H1 (cell line): Measurements from ENCODE around the gene SEC23IP. TPM values are rescaled to one million over a fixed set of nuclear protein-coding genes. Genes with fewer than 3 reads are reported as not detected.
A peak's percentile ranks its signal among the peaks of the same experiment; 100 is the strongest.

Source experiments
- CTCF ChIA-PET: fragments of 300-600 bp; sonication (Branson Sonifier 250); formaldehyde crosslinking; loops from one replicate; lab custom pipeline; 2021; ENCODE audit not compliant: partially characterized antibody; lab: Charles Lee
- POLR2A ChIA-PET: fragments of 300-600 bp; sonication (Branson Sonifier 250); formaldehyde crosslinking; loops from one replicate; lab custom pipeline; 2021; ENCODE audit warnings: inconsistent platforms; ENCODE audit not compliant: partially characterized antibody; lab: Charles Lee
- DNase-seq, 2 experiments: peaks; one replicate each; pipeline versions ENCODE4 v3.0.0 to v3.0.0-alpha.2; 2010 to 2022; ENCODE audit warnings: low spot score in 2 of 2, low read depth in 1 of 2, mixed read lengths in 1 of 2
- FAIRE-seq: peaks from 2 replicates; lab custom pipeline; 2011; peaks lifted over from hg19 to GRCh38; lab: Jason Lieb, UNC
- H2AFZ ChIP-seq: 2 replicates; pipeline ENCODE4 v1.8.1; 2012; ENCODE audit warnings: low read length, inconsistent platforms
- H2AK5ac ChIP-seq: 2 replicates; pipeline ENCODE4 v1.6.1; 2013; ENCODE audit warnings: low read depth, low read length
- H2BK120ac ChIP-seq: replicated peaks from 2 replicates; pipeline ENCODE3; 2013; ENCODE audit warnings: low read depth, low read length, inconsistent platforms
- H2BK12ac ChIP-seq: 2 replicates; pipeline ENCODE4 v1.6.1; 2013; ENCODE audit warnings: low read depth, low read length
- H2BK15ac ChIP-seq: 2 replicates; pipeline ENCODE4 v1.6.1; 2013; ENCODE audit warnings: low read length
- H2BK20ac ChIP-seq: 2 replicates; pipeline ENCODE4 v1.6.1; 2013; ENCODE audit warnings: low read length
- H2BK5ac ChIP-seq: 2 replicates; pipeline ENCODE4 v1.6.1; 2013; ENCODE audit warnings: low read depth, low read length
- H3K14ac ChIP-seq: 2 replicates; pipeline ENCODE4 v1.6.1; 2013; ENCODE audit warnings: inconsistent platforms; ENCODE audit not compliant: insufficient read length
- H3K18ac ChIP-seq: 2 replicates; pipeline ENCODE4 v1.6.1; 2013; ENCODE audit warnings: low read length; ENCODE audit errors: extremely low read depth
- H3K23ac ChIP-seq: 2 replicates; pipeline ENCODE4 v1.6.1; 2013; ENCODE audit warnings: inconsistent platforms; ENCODE audit not compliant: insufficient read length
- H3K23me2 ChIP-seq: 2 replicates; pipeline ENCODE4 v1.6.1; 2013; ENCODE audit warnings: low read depth, low read length
- H3K27ac ChIP-seq: 2 replicates; pipeline ENCODE4 v1.6.1; 2011; ENCODE audit warnings: low read depth, low read length, inconsistent platforms
- H3K27me3 ChIP-seq, 4 experiments: replicated peaks in 1 of 4; 1 replicate in 1 of 4; 2 replicates in 3 of 4; pipeline versions ENCODE4 v1.6.1 to v1.8.1; 2011 to 2013; ENCODE audit warnings: low read length in 3 of 4, mild to moderate bottlenecking in 3 of 4, inconsistent platforms in 2 of 4, mixed read lengths in 2 of 4, moderate library complexity in 1 of 4; ENCODE audit not compliant: control insufficient read depth in 3 of 4, insufficient read depth in 3 of 4; ENCODE audit errors: extremely low read depth in 1 of 4
- H3K36me3 ChIP-seq, 4 experiments: 2 replicates each; pipeline versions ENCODE4 v1.6.1 to v1.8.1; 2011 to 2013; ENCODE audit warnings: mild to moderate bottlenecking in 4 of 4, low read length in 3 of 4, moderate library complexity in 2 of 4, control low read depth in 1 of 4, inconsistent platforms in 1 of 4; ENCODE audit not compliant: insufficient read depth in 4 of 4, control insufficient read depth in 2 of 4
- H3K4ac ChIP-seq: replicated peaks from 2 replicates; pipeline ENCODE3; 2013; ENCODE audit warnings: low read length, low read depth, mixed read lengths, inconsistent platforms; ENCODE audit not compliant: insufficient read length
- H3K4me1 ChIP-seq, 4 experiments: replicated peaks in 1 of 4; 1 replicate in 1 of 4; 2 replicates in 3 of 4; pipeline versions ENCODE4 v1.6.1 to v1.8.1; 2011 to 2013; ENCODE audit warnings: low read length in 3 of 4, inconsistent platforms in 2 of 4, mixed read lengths in 1 of 4; ENCODE audit not compliant: insufficient read depth in 4 of 4, control insufficient read depth in 3 of 4
- H3K4me2 ChIP-seq, 2 experiments: 2 replicates each; pipeline versions ENCODE4 v1.6.1 to v1.8.1; 2011 to 2013; ENCODE audit warnings: low read depth in 2 of 2, low read length in 2 of 2, control low read depth in 1 of 2, inconsistent platforms in 1 of 2, mild to moderate bottlenecking in 1 of 2; ENCODE audit not compliant: insufficient read depth in 1 of 2
- H3K4me3 ChIP-seq, 4 experiments: fragments of 200-600, 300-600 bp in 1 of 4; sonication (generic), shearing (Covaris generic), sonication (Bioruptor Twin) in 1 of 4; 2 replicates each; pipeline versions ENCODE4 v1.5.1 to v1.8.1; 2011 to 2016; ENCODE audit warnings: low read length in 4 of 4, low read depth in 3 of 4, control low read depth in 2 of 4, inconsistent platforms in 2 of 4, mild to moderate bottlenecking in 2 of 4, mixed read lengths in 1 of 4, moderate library complexity in 1 of 4; ENCODE audit not compliant: insufficient read depth in 2 of 4; ENCODE audit errors: extremely low read depth in 1 of 4
- H3K56ac ChIP-seq: replicated peaks from 2 replicates; pipeline ENCODE3; 2013; ENCODE audit warnings: low read depth, mild to moderate bottlenecking, mixed read lengths, low read length, inconsistent platforms; ENCODE audit not compliant: insufficient read length
- H3K79me1 ChIP-seq: 2 replicates; pipeline ENCODE4 v1.6.1; 2013; ENCODE audit warnings: low read depth, low read length, control low read depth
- H3K79me2 ChIP-seq, 2 experiments: 2 replicates each; pipeline versions ENCODE4 v1.6.1 to v1.8.1; 2012 to 2013; ENCODE audit warnings: low read length in 2 of 2, mild to moderate bottlenecking in 2 of 2, inconsistent platforms in 1 of 2; ENCODE audit not compliant: insufficient read depth in 2 of 2, control insufficient read depth in 1 of 2
- H3K9ac ChIP-seq, 4 experiments: replicated peaks in 1 of 4; 1 replicate in 1 of 4; 2 replicates in 3 of 4; pipeline versions ENCODE4 v1.6.1 to v1.8.1; 2011 to 2013; ENCODE audit warnings: low read depth in 3 of 4, low read length in 3 of 4, control low read depth in 2 of 4, mild to moderate bottlenecking in 2 of 4, moderate library complexity in 2 of 4, inconsistent platforms in 1 of 4; ENCODE audit errors: extremely low read depth in 1 of 4
- H3K9me3 ChIP-seq, 2 experiments: 2 replicates each; pipeline versions ENCODE4 v1.6.1 to v1.8.1; 2012 to 2013; ENCODE audit warnings: mild to moderate bottlenecking in 2 of 2, moderate library complexity in 2 of 2, control low read depth in 1 of 2, inconsistent platforms in 1 of 2, low read depth in 1 of 2, low read length in 1 of 2, mixed read lengths in 1 of 2; ENCODE audit not compliant: insufficient read depth in 2 of 2
- H4K20me1 ChIP-seq, 2 experiments: replicated peaks in 1 of 2; 2 replicates each; pipeline versions ENCODE3 to v1.8.1; 2011 to 2013; ENCODE audit warnings: inconsistent platforms in 2 of 2, low read length in 2 of 2, mild to moderate bottlenecking in 1 of 2; ENCODE audit not compliant: insufficient read depth in 2 of 2, control insufficient read depth in 1 of 2
- H4K5ac ChIP-seq: 2 replicates; pipeline ENCODE4 v1.6.1; 2013; ENCODE audit warnings: low read length, low read depth, mixed read lengths, inconsistent platforms; ENCODE audit not compliant: insufficient read length
- H4K8ac ChIP-seq: 2 replicates; pipeline ENCODE4 v1.8.0; 2013; ENCODE audit warnings: mild to moderate bottlenecking, moderate library complexity, low read length, inconsistent platforms; ENCODE audit not compliant: insufficient read depth; ENCODE audit errors: extremely low read depth
- H4K91ac ChIP-seq: replicated peaks from 2 replicates; pipeline ENCODE3; 2013; ENCODE audit warnings: low read length, mixed read lengths, inconsistent platforms; ENCODE audit not compliant: insufficient read length
- JUN ChIP-seq: IDR thresholded peaks from 2 replicates; pipeline ENCODE4 v1.6.1; 2011; ENCODE audit warnings: low read depth, mild to moderate bottlenecking, improper control_type of control experiment, low read length
- KDM5A ChIP-seq: fragments of 200-600 bp; IDR thresholded peaks from 2 replicates; pipeline ENCODE4 v1.7.1; 2012; ENCODE audit warnings: mild to moderate bottlenecking, low read length, inconsistent platforms, mixed read lengths
- NANOG ChIP-seq: IDR thresholded peaks from 2 replicates; pipeline ENCODE4 v1.6.1; 2011; ENCODE audit warnings: low read length, low read depth, mild to moderate bottlenecking, inconsistent platforms; ENCODE audit not compliant: insufficient read depth, poor library complexity, severe bottlenecking
- WGBS, 2 experiments: shearing (Covaris generic) in 1 of 2; methylation state at CpG; one replicate each; pipeline versions ENCODE4 v1.1.6 to v1.1.7; 2013 to 2015; ENCODE audit warnings: low lambda C conversion rate in 2 of 2, mixed read lengths in 2 of 2, inconsistent platforms in 1 of 2, low coverage in 1 of 2, missing lambda C conversion rate in 1 of 2; ENCODE audit not compliant: insufficient replicate concordance in 2 of 2, insufficient coverage in 1 of 2, insufficient read length in 1 of 2; ENCODE audit errors: extremely low coverage in 1 of 2, missing lambda C conversion rate in 1 of 2; 5-methylcytosine and 5-hydroxymethylcytosine counted together
- polyA plus RNA-seq, 7 experiments: library from polyadenylated mRNA; depleted of rRNA in 3 of 7; stranded (reverse) in 5 of 7; unstranded in 2 of 7; fragments of >200 nt in 5 of 7; fragments of 200-250 nt in 2 of 7; gene quantifications; 1 replicate in 5 of 7; 2 replicates in 1 of 7; 4 replicates in 1 of 7; pipeline versions ENCODE4 v1.2.1 to v1.2.3, GENCODE V29; 2011 to 2013; ENCODE audit warnings: missing spikeins in 2 of 7, mixed read lengths in 2 of 7
- total RNA-seq: library from RNA; stranded (reverse); fragmentation: NEBNext Ultra II Directional; extraction: Animal tissue kit (Norgen Biotek cat#: 25700); gene quantifications from 2 replicates; pipeline ENCODE4 v1.2.1, GENCODE V29; 2021

The SEC23IP gene
- total and polyA plus RNA-seq, 2 of the 8 experiments (the other 6 are each of a cell fraction or from before 2014, with no cell fraction given), result 29.0 to 105 TPM

DNA sequence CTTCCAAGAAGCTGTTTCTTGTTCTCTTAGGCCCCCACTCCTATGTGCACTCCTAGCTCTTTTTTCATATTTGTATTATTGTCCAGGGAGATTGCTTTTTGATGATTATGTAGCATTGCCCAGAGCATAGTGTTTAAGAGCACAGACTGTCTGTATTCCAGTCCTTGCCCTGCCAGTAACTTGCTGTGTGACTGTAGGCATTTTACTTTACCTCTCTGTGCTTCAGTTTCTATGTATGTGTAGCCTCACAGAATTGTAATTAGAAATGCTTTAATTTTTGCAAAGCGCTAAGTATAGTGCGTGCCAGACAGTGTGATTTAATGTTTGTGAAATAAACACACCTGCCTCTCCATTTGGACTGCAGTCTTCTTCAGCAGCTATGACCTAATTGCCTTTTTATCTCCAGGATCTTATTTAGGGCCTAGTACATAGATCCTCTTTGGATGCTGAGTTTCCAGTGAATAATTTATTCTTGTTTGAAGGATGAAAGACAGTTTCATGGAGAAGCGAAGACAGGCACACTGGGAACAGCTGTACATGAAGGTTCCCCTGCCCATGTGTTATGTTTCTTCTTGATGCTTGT lies 1.4 kb downstream of the SEC23IP start:
- ChIA-PET CTCF (no interaction called here), POLR2A (interaction anchor here (0.6 kb wide), 1 partner anchor 171 kb away, joined by 3 read pairs; no protein-coding TSS in a partner anchor)
- H4K8ac ChIP-seq, result no peak overlapping the region
- H3K36me3 ChIP-seq, result peaks cover 2 to 10% (median 8%) of the 10 kb centered on the region in 4 experiments
- H2BK120ac ChIP-seq, result no peak overlapping the region
- no peak overlapping the region for H3K18ac ChIP-seq
- H3K23me2 ChIP-seq, result peaks cover 5% of the 10 kb centered on the region
- H3K56ac ChIP-seq, result no peak overlapping the region
- DNase-seq (no peak), FAIRE-seq (no peak)
- peaks cover 0 to 4% (median 0%) of the 10 kb centered on the region in 4 experiments; a peak in 2 of 7 replicates for H3K4me1 ChIP-seq
- no peak overlapping the region for H4K91ac ChIP-seq
- no peak overlapping the region for H2BK20ac ChIP-seq
- H3K23ac ChIP-seq, result no peak overlapping the region
- H3K27ac ChIP-seq, result no peak overlapping the region
- H2BK5ac ChIP-seq, result no peak overlapping the region
- H2BK12ac ChIP-seq, result no peak overlapping the region
- TF ChIP-seq JUN (no peak), KDM5A (no peak), NANOG (no peak)
- H3K9ac ChIP-seq, result no peak overlapping the region; a peak in 1 of 7 replicates
- 91% methylated on average over 3 of the region's 3 CpGs; no CpG with 5 or more reads in 1 of the 2 experiments for WGBS, 2 experiments
- H3K79me2 ChIP-seq, result peaks cover 29 to 61% of the 10 kb centered on the region in 2 experiments
- no peak overlapping the region for H3K4ac ChIP-seq
- H4K5ac ChIP-seq, result no peak overlapping the region
- H3K14ac ChIP-seq, result no peak overlapping the region
- H2AFZ ChIP-seq, result no peak overlapping the region
- H3K79me1 ChIP-seq, result peaks cover 23% of the 10 kb centered on the region
- H3K4me2 ChIP-seq, result peak overlapping the region; percentile 48 to 52; a peak in 3 of 4 replicates
- H3K4me3 ChIP-seq, result peak overlapping the region in 2 of 4 experiments; percentile 62 to 91; a peak in 3 of 8 replicates
- no peak overlapping the region for H2AK5ac ChIP-seq
- no peak overlapping the region for H2BK15ac ChIP-seq
- peaks cover 0 to 10% of the 10 kb centered on the region in 2 experiments for H4K20me1 ChIP-seq
- no peaks in the 10 kb centered on the region for H3K27me3 ChIP-seq
- no peaks in the 10 kb centered on the region for H3K9me3 ChIP-seq
